H7 (cell line): ENCODE data around the gene CYP3A5. TPM values are rescaled to one million over a fixed set of nuclear protein-coding genes. Genes with fewer than 3 reads are reported as not detected.
"Not testable (repeated sequence)": the region's sequence is repeated elsewhere in the genome, so short reads cannot be mapped to it uniquely, and the experiment has no call there.

Source experiments
- DNase-seq: peaks from one replicate; pipeline ENCODE4 v3.0.0; 2012
- H3K27me3 ChIP-seq: 2 replicates; pipeline ENCODE4 v1.6.0; 2011; ENCODE audit warnings: mild to moderate bottlenecking, low read length; ENCODE audit not compliant: control insufficient read depth, insufficient read depth
- H3K36me3 ChIP-seq: replicated peaks from 2 replicates; pipeline ENCODE4 v1.5.1; 2011; ENCODE audit warnings: low read length; ENCODE audit not compliant: control insufficient read depth, insufficient read depth
- H3K4me3 ChIP-seq: 2 replicates; pipeline ENCODE4 v1.5.1; 2011; ENCODE audit warnings: low read depth, mild to moderate bottlenecking, control low read depth, low read length, moderate library complexity; ENCODE audit not compliant: insufficient read depth
- total RNA-seq: library from RNA; depleted of rRNA; stranded (reverse); fragments of >200 nt; shearing (Covaris generic); gene quantifications from 2 replicates; pipeline ENCODE4 v1.2.3, GENCODE V29; 2014; rRNA removed

CYP3A5 gene
- 0.31 TPM in 1 of 2 replicates, not detected in the other for total RNA-seq

DNA sequence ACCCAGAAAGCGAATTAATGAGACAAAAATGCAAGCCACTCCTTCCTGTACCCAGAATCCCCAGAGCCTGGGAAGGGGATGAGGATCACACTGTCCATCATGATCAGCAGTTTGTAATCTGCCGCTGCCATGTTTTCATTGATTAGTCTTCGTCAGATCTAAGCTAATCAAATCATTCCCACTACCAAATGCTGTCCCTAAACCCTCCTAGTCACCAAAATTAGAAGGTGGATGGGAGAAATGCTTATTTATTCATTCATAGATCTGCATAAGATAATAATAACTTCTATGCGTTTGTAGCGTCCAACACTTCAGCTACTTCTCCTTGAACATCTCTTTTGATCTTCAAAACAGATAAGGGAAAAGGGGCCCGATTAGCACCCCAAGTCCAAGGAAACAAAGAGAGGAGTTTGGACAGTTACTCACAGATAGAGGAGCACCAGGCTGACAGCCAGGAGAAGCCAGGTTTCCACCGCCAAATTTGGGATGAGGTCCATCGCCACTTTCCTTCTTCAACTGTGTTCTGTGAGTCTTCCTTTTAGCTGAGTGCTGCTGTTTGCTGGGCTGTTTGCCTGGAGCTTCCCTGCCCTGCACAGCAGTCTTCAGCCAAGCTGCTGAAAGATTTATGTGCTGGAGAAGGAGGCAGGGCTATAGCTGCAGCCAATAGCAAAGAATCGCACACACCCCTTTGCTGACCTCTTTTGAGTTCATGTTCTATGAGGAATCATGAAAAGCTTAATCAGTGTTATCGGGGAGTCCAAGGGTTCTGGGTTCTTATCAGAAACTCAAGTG is at the start of gene CYP3A5:
CYP3A5 (minus strand) TSS at position 597 of the 792 bp plus-strand sequence; CDS start at position 497, 100 bp downstream.
- DNase-seq = no peak
- Histone ChIP-seq H3K27me3 (no peaks in the 10 kb centered on the region), H3K4me3 (no peak within 1 kb of the TSS), H3K36me3 (no peaks in the 10 kb centered on the region)

DNA sequence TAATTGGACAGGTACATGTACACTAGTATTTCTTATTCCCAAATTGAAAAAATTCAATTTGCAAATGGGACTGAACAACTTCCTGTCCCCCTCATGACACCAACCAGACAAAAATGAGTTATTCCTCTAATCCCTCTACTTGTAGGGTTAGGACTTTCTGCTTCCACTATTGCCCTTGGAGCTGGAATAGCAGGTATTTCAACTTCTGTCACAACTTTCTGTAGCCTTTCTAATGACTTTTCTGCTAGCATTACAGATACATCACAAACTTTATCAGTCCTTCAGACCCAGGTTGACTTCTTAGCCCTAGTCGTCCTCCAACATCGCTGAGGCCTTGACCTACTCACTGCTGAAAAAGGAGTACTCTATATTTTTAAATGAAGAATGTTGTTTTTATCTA is 48.8 kb upstream of the CYP3A5 start:
- no peak overlapping the region for H3K4me3 ChIP-seq
- no peaks in the 10 kb centered on the region for H3K36me3 ChIP-seq
- no peaks in the 10 kb centered on the region for H3K27me3 ChIP-seq
- DNase-seq = no peak

GRCh38 chr7:99723201-99723600 is 43.4 kb upstream of the CYP3A5 start:
- H3K4me3 ChIP-seq, H3K27me3 ChIP-seq, DNase-seq, H3K36me3 ChIP-seq: not testable (repeated sequence)

GRCh38 chr7:99720800-99721595 is 41.2 kb upstream of the CYP3A5 start:
- Histone ChIP-seq H3K4me3 (no peak overlapping the region), H3K27me3 (no peaks in the 10 kb centered on the region), H3K36me3 (no peaks in the 10 kb centered on the region)
- DNase-seq = no peak

GRCh38 chr7:99719996-99720769 is 40.4 kb upstream of the CYP3A5 start:
- H3K36me3 ChIP-seq = no peaks in the 10 kb centered on the region
- no peak for DNase-seq

DNA sequence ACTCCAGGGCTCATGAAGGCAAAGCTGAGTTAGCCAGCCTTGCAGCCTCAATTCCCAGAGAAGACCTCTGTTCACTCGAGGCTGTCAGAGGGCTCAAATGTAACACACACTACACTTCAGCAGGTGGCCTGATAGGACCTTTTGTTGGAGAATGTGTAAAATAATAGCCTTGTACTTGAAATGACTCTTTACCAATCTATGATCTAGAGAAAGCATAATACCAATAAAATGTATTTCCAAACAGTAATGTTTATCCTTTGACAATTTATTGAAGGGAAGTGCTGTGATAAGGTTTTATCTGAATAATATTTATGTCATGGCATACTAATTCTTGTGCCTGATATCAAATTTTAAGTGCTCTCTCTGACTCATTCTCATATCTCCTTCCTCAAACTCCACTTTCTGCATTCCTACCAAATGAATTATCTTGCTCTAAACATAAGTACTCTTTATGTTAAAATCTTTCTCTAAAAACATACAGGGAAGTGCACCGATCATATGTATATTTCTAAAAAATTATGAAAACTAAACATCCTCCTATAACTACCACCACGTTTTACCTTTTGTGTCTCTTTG is 34.3 kb upstream of the CYP3A5 start:
- H3K36me3 ChIP-seq = no peaks in the 10 kb centered on the region
- no peak for DNase-seq
- H3K27me3 ChIP-seq = no peaks in the 10 kb centered on the region
- no peak overlapping the region for H3K4me3 ChIP-seq

More at GRCh38 chr7:99719996-99720769, 40.4 kb upstream of the CYP3A5 start:
- Histone ChIP-seq H3K4me3 (no peak overlapping the region), H3K27me3 (no peaks in the 10 kb centered on the region)

- no peak overlapping the region for H3K4me3 ChIP-seq
- no peaks in the 10 kb centered on the region for H3K27me3 ChIP-seq
- no peaks in the 10 kb centered on the region for H3K36me3 ChIP-seq
- no peak for DNase-seq
Measured at GRCh38 chr7:99709838-99710578, 30.2 kb upstream of the CYP3A5 start.

DNA sequence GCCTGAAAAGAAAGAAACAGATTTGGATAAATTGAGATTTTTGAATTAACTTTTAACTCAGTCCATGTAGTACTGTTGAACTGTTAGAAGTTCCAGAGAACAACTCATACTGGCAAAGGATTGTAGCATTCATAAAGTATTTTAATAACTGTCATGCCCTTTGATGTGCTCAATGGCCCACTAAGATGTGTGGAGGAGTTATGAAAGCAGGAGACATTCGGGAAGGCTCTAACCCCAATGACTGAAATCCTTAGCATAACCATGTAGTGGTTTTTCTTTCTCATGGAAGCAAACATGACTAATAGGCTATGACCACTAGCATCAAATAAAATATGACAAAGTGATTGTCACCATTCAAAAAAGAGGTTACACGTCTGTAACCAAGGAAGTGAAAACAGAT is 29.5 kb upstream of the CYP3A5 start:
- no peaks in the 10 kb centered on the region for H3K27me3 ChIP-seq
- no peaks in the 10 kb centered on the region for H3K36me3 ChIP-seq
- H3K4me3 ChIP-seq = no peak overlapping the region
- no peak for DNase-seq

GRCh38 chr7:99707096-99707495 is 27.3 kb upstream of the CYP3A5 start:
- DNase-seq = no peak

GRCh38 chr7:99699946-99700345 is 20.1 kb upstream of the CYP3A5 start:
- H3K4me3 ChIP-seq = no peak overlapping the region
- H3K27me3 ChIP-seq = no peaks in the 10 kb centered on the region
- H3K36me3 ChIP-seq = no peaks in the 10 kb centered on the region
- no peak for DNase-seq

More at GRCh38 chr7:99707096-99707495, 27.3 kb upstream of the CYP3A5 start:
- no peaks in the 10 kb centered on the region for H3K27me3 ChIP-seq
- no peak overlapping the region for H3K4me3 ChIP-seq
- H3K36me3 ChIP-seq = no peaks in the 10 kb centered on the region

- DNase-seq, H3K4me3 ChIP-seq, H3K36me3 ChIP-seq, H3K27me3 ChIP-seq: not testable (repeated sequence)
Measured at GRCh38 chr7:99698867-99699730, 19.3 kb upstream of the CYP3A5 start.

- Histone ChIP-seq H3K36me3 (no peaks in the 10 kb centered on the region), H3K4me3 (no peak overlapping the region), H3K27me3 (no peaks in the 10 kb centered on the region)
- DNase-seq = no peak
Measured at GRCh38 chr7:99694912-99695304, 15.1 kb upstream of the CYP3A5 start.
